Measurements from ENCODE around the gene NPAS2.

NPAS2 gene

GRCh38 chr2:100936972-100937542 lies 117.1 kb downstream of the NPAS2 start:
- Mint-ChIP-seq H3K9me3 (no peaks in the 10 kb centered on the region), H3K27me3 (ENCODE audit: low read depth) (peaks cover 3% of the 10 kb centered on the region), H3K4me3 (no peak overlapping the region), H3K4me1 (no peaks in the 10 kb centered on the region), H3K27ac (no peak overlapping the region), H3K36me3 (ENCODE audit: low read depth) (no peaks in the 10 kb centered on the region)
- TF ChIP-seq CTCF (IDR thresholded peaks at IDR 0.05; ENCODE audit: unreplicated experiment in 3 of 3) = no peak

- no peaks in the 10 kb centered on the region for H3K9me3 Mint-ChIP-seq
- H3K36me3 Mint-ChIP-seq (ENCODE audit: low read depth) = no peaks in the 10 kb centered on the region
- H3K4me3 Mint-ChIP-seq = no peak overlapping the region
- no peak for TF ChIP-seq CTCF (IDR thresholded peaks at IDR 0.05; ENCODE audit: unreplicated experiment in 3 of 3)
- H3K27me3 Mint-ChIP-seq (ENCODE audit: low read depth) = peaks cover 3% of the 10 kb centered on the region
- H3K4me1 Mint-ChIP-seq = no peaks in the 10 kb centered on the region
- H3K27ac Mint-ChIP-seq = no peak overlapping the region
Observed at GRCh38 chr2:100938031-100939026, 118.4 kb downstream of the NPAS2 start.

GRCh38 chr2:100939445-100939844 lies 119.5 kb downstream of the NPAS2 start:
- Mint-ChIP-seq H3K27me3 (ENCODE audit: low read depth) (peaks cover 8% of the 10 kb centered on the region), H3K27ac (no peak overlapping the region), H3K9me3 (no peaks in the 10 kb centered on the region), H3K36me3 (ENCODE audit: low read depth) (no peaks in the 10 kb centered on the region), H3K4me1 (no peaks in the 10 kb centered on the region), H3K4me3 (no peak overlapping the region)
- TF ChIP-seq CTCF (IDR thresholded peaks at IDR 0.05; ENCODE audit: unreplicated experiment in 3 of 3) = no peak

GRCh38 chr2:100940240-100940639 lies 120.3 kb downstream of the NPAS2 start:
- Mint-ChIP-seq H3K27ac (no peak overlapping the region), H3K9me3 (no peaks in the 10 kb centered on the region), H3K36me3 (ENCODE audit: low read depth) (no peaks in the 10 kb centered on the region), H3K27me3 (ENCODE audit: low read depth) (peaks cover 8% of the 10 kb centered on the region), H3K4me1 (no peaks in the 10 kb centered on the region), H3K4me3 (no peak overlapping the region)
- TF ChIP-seq CTCF (IDR thresholded peaks at IDR 0.05; ENCODE audit: unreplicated experiment in 3 of 3) = no peak

- no peak overlapping the region for H3K27ac Mint-ChIP-seq
- no peak overlapping the region for H3K4me3 Mint-ChIP-seq
- no peaks in the 10 kb centered on the region for H3K9me3 Mint-ChIP-seq
- TF ChIP-seq CTCF (IDR thresholded peaks at IDR 0.05; ENCODE audit: unreplicated experiment in 3 of 3) = no peak
- H3K27me3 Mint-ChIP-seq (ENCODE audit: low read depth) = peaks cover 11% of the 10 kb centered on the region
- H3K4me1 Mint-ChIP-seq = no peaks in the 10 kb centered on the region
- no peaks in the 10 kb centered on the region for H3K36me3 Mint-ChIP-seq (ENCODE audit: low read depth)
Observed at GRCh38 chr2:100940766-100941645, 121.1 kb downstream of the NPAS2 start.
